ENCODE data around the gene MAJIN. TPM values are rescaled to one million over a fixed set of nuclear protein-coding genes. Genes with fewer than 3 reads are reported as not detected.

The MAJIN gene
- total RNA-seq, 2 experiments from 2014 or later = not detected

GRCh38 chr11:64898541-64898940 is 73.4 kb downstream of the MAJIN start:
- ATAC-seq (no peak), DNase-seq (no peak)
- Mint-ChIP-seq H3K9me3 (ENCODE audit: low read depth) (no peaks in the 10 kb centered on the region), H3K27ac (no peak overlapping the region), H3K36me3 (peaks cover 2% of the 10 kb centered on the region), H3K27me3 (no peaks in the 10 kb centered on the region), H3K4me1 (peaks cover 11% of the 10 kb centered on the region), H3K4me3 (no peak overlapping the region)
- CTCF ChIA-PET = interaction anchor here (1.2 to 31.3 kb wide), 3 partner anchors 10 to 42 kb away, joined by 3 to 1163 read pairs (median 4); partner anchors contain the start of gene CDC42BPG

DNA sequence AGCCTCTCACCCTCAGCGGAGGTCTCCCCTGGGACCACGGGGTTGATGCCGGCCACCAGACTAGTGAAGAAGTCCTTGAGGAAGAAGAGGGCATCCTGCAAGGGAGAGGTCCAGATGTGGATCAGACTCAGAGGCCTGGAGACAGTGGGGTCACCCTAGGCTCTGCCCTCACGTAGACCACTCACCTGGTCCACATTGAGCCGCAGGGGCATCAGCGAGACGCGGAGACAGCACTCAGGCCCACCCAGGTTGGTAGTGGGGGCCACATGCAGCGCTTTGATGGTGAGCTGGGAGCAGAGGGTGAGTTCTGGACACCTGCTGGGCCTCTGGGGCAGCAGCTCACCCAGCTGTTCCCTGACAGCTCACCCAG is 73.8 kb downstream of the MAJIN start:
- peaks cover 2% of the 10 kb centered on the region for H3K36me3 Mint-ChIP-seq
- CTCF ChIA-PET = interaction anchor here (1.2 to 31.3 kb wide), 3 partner anchors 10 to 42 kb away, joined by 3 to 1163 read pairs (median 4); partner anchors contain the start of gene CDC42BPG
- ATAC-seq = no peak

GRCh38 chr11:64897381-64898075 is 74.4 kb downstream of the MAJIN start:
- Mint-ChIP-seq H3K27me3 (no peaks in the 10 kb centered on the region), H3K4me1 (peaks cover 11% of the 10 kb centered on the region), H3K27ac (no peak overlapping the region), H3K4me3 (no peak overlapping the region), H3K36me3 (peaks cover 2% of the 10 kb centered on the region), H3K9me3 (ENCODE audit: low read depth) (no peaks in the 10 kb centered on the region)
- ATAC-seq = no peak
- DNase-seq = no peak
- CTCF ChIA-PET = interaction anchor here (1.2 to 31.3 kb wide), 3 partner anchors 9 to 41 kb away, joined by 3 to 1163 read pairs (median 4); partner anchors contain the start of gene CDC42BPG

More for the DNA sequence above, 73.8 kb downstream of the MAJIN start:
- Mint-ChIP-seq H3K27me3 (no peaks in the 10 kb centered on the region), H3K4me3 (no peak overlapping the region), H3K4me1 (peaks cover 11% of the 10 kb centered on the region), H3K27ac (no peak overlapping the region), H3K9me3 (ENCODE audit: low read depth) (no peaks in the 10 kb centered on the region)
- no peak for DNase-seq

DNA sequence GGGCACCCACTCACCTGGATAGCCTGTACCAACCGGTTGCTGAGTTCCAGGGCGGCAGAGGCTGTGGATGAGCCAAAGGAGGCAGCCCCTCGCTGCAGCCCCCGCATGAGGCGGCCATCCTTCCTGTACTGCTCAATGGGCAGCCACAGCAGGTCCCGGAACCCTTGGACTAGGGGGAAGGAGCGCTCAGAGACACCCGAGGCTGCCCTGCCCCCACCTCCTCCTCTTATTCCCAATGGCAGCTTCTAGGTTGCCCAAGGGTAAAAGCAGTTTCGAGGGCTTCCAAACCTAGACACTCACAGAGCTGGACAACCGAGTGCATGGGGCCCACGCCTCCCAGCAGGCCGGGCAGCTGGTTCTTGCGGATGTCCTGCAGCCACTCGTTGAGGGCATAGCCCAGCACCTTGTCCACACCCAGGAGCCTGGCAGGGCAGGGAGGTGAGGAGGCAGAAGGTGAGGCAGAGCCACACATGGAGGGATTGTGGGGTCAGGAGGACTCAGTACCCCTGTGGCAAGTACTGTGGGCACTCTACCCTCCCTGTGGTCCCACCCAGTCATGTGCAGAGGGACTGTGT is 75.4 kb downstream of the MAJIN start:
- ATAC-seq = no peak
- Mint-ChIP-seq H3K4me3 (no peak overlapping the region), H3K27me3 (no peaks in the 10 kb centered on the region), H3K9me3 (ENCODE audit: low read depth) (no peaks in the 10 kb centered on the region), H3K36me3 (peaks cover 2% of the 10 kb centered on the region), H3K27ac (no peak overlapping the region), H3K4me1 (peaks cover 11% of the 10 kb centered on the region)
- CTCF ChIA-PET = interaction anchor here (1.1 to 31.3 kb wide), 2 partner anchors 9 to 40 kb away, joined by 5 to 1163 read pairs; partner anchors contain the start of gene CDC42BPG
- no peak for DNase-seq

- no peak overlapping the region for H3K4me3 Mint-ChIP-seq
- peaks cover under 1% of the 10 kb centered on the region for H3K4me1 Mint-ChIP-seq
- no peaks in the 10 kb centered on the region for H3K9me3 Mint-ChIP-seq (ENCODE audit: low read depth)
- no peak for DNase-seq
- no peak overlapping the region for H3K27ac Mint-ChIP-seq
- ATAC-seq = no peak
- H3K36me3 Mint-ChIP-seq = no peaks in the 10 kb centered on the region
- CTCF ChIA-PET = interaction anchor here (0.9 to 31.3 kb wide), 9 partner anchors 10 to 113 kb away, joined by 3 to 1163 read pairs (median 4); partner anchors contain the start of genes CDC42BPG, EHD1 and PPP2R5B
- H3K27me3 Mint-ChIP-seq = no peaks in the 10 kb centered on the region
These were observed 77.0 kb downstream of the MAJIN start for GRCh38 chr11:64894812-64895452.

GRCh38 chr11:64894070-64894811 is 77.7 kb downstream of the MAJIN start:
- Mint-ChIP-seq H3K4me1 (no peaks in the 10 kb centered on the region), H3K9me3 (ENCODE audit: low read depth) (no peaks in the 10 kb centered on the region), H3K27me3 (no peaks in the 10 kb centered on the region), H3K27ac (no peak overlapping the region), H3K4me3 (no peak overlapping the region), H3K36me3 (no peaks in the 10 kb centered on the region)
- CTCF ChIA-PET = interaction anchor here (0.6 to 31.3 kb wide), 16 partner anchors 9 to 440 kb away, joined by 3 to 1163 read pairs (median 4); partner anchors contain the start of genes CDC42BPG, EHD1 and PPP2R5B
- ATAC-seq (peak; percentile 98), DNase-seq (peak; percentile 94)

DNA sequence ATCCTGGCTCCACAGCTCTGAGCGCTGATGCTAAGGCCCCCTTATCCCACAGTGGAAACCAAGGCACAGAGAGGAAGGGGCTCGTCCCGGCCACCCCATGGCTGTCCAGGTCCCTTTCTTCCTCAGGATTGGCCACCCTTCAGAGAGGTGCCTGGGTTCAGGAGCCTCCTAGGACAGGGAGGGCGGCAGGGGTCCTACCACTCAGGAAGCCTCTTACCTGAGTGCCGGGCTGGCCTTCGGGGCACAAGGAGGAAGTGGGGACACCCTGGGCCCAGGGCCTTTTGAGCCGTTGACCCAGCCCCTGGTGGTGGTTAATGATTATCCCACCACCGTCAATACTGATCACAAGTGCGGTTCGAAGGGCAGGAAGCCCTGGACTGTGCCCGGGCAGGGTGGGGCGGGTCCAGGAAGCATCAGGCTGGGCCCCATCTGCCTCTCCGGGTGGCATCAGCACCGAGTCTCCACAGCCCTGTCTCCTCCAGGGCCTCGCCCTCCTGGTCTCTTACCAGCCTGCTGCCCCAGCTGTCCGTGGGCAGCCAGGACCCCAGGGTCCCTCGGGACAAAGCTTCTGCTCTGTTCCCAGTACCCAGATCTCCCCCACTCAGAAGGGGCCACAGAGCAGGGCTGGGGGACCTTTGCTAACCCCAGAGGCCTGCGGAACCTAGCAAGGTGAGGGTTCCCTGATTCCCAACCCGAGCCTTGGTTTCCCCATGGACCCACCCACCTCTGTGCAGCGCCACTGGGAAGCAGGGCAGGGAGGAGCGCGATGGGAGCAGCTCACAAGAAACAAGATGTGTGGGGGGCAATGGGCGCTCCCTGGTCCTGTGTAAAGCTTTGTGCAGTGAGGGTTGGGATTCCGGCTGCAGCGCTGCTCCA is 78.5 kb downstream of the MAJIN start:
- Mint-ChIP-seq H3K27ac (no peak overlapping the region), H3K9me3 (ENCODE audit: low read depth) (no peaks in the 10 kb centered on the region), H3K27me3 (no peaks in the 10 kb centered on the region), H3K4me3 (no peak overlapping the region), H3K36me3 (no peaks in the 10 kb centered on the region), H3K4me1 (no peaks in the 10 kb centered on the region)
- CTCF ChIA-PET = interaction anchor here (0.6 to 31.3 kb wide), 12 partner anchors 8 to 439 kb away, joined by 3 to 1163 read pairs (median 4); partner anchors contain the start of gene CDC42BPG
- ATAC-seq (no peak), DNase-seq (no peak)

DNA sequence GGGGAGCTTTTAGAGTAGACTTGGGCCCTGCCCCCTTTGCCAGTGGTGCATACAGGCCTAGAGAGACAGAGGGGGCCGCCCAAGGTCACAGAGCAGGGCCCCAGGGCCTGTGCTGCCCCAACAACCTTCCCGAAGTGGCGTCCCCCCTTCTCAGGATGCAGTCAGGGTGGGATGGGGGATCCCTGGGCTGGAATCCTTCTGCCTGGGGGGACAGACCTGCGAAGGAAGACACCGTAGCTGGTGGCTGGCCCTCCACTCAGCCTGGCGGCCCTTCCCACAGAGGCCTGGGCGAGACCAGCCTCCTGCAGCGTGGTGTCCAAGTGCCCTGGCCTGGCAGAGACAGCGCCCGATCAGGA is 79.1 kb downstream of the MAJIN start:
- CTCF ChIA-PET = interaction anchor here (1.3 to 31.3 kb wide), 4 partner anchors 16 to 121 kb away, joined by 6 to 1163 read pairs (median 10); partner anchors contain the start of genes ARL2 and CDC42BPG
- no peak for ATAC-seq
- Mint-ChIP-seq H3K36me3 (no peaks in the 10 kb centered on the region), H3K4me3 (no peak overlapping the region), H3K9me3 (ENCODE audit: low read depth) (no peaks in the 10 kb centered on the region), H3K27me3 (no peaks in the 10 kb centered on the region), H3K27ac (no peak overlapping the region), H3K4me1 (peaks cover 5% of the 10 kb centered on the region)
- no peak for DNase-seq

DNA sequence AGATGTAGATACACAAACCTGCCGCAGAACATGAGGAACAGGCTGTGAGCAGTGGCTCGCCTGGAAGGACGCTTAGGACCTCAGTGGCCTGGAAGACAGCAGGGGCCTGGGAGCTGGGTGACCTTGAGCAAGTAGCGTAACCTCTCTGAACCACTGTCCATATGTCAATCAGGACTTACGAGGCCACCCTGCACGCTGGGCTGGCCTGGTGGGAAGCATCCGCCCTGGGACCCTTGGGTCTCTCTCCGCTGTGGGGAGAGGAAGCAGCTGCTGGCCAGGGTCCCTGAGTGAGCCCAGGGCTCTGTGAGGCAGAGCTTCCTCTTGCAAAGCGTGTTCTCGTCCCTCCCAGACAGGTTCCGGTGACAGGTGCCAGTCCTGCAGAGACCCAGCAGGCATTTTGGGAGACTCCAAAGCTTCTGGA is 79.5 kb downstream of the MAJIN start:
- no peaks in the 10 kb centered on the region for H3K36me3 Mint-ChIP-seq
- H3K9me3 Mint-ChIP-seq (ENCODE audit: low read depth) = no peaks in the 10 kb centered on the region
- no peak for ATAC-seq
- DNase-seq = no peak
- CTCF ChIA-PET = interaction anchor here (1.3 to 31.3 kb wide), 4 partner anchors 15 to 122 kb away, joined by 6 to 1163 read pairs (median 10); partner anchors contain the start of genes ARL2 and CDC42BPG
- no peak overlapping the region for H3K27ac Mint-ChIP-seq
- H3K27me3 Mint-ChIP-seq = no peaks in the 10 kb centered on the region
- H3K4me1 Mint-ChIP-seq = peaks cover 8% of the 10 kb centered on the region
- no peak overlapping the region for H3K4me3 Mint-ChIP-seq

DNA sequence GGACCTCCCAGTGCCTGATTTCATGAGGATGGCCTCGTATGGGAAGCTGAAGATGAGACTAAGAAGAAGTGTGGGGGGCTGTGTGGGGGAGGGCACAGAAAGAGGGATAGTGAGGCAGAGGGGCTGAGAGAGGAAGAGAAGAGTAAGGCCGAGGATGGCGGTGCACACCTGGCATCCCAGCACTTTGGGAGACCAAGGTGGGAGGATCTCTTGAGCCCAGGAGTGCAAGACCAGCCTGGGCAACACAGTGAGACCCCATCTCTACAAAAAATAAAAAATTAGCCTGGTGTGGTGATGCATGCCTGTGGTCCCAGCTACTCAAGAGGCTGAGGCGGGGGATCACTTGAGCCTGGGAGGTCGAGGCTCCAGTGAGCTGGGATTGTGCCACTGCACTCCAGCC is 80.0 kb downstream of the MAJIN start:
- no peak overlapping the region for H3K27ac Mint-ChIP-seq
- ATAC-seq = no peak
- CTCF ChIA-PET = interaction anchor here (1.3 to 31.3 kb wide), 3 partner anchors 19 to 122 kb away, joined by 6 to 1163 read pairs (median 9); partner anchors contain the start of genes ARL2 and CDC42BPG
- H3K9me3 Mint-ChIP-seq (ENCODE audit: low read depth) = no peaks in the 10 kb centered on the region
- no peaks in the 10 kb centered on the region for H3K36me3 Mint-ChIP-seq
- no peak overlapping the region for H3K4me3 Mint-ChIP-seq
- no peaks in the 10 kb centered on the region for H3K27me3 Mint-ChIP-seq
- DNase-seq = no peak
- peaks cover 11% of the 10 kb centered on the region for H3K4me1 Mint-ChIP-seq

DNA sequence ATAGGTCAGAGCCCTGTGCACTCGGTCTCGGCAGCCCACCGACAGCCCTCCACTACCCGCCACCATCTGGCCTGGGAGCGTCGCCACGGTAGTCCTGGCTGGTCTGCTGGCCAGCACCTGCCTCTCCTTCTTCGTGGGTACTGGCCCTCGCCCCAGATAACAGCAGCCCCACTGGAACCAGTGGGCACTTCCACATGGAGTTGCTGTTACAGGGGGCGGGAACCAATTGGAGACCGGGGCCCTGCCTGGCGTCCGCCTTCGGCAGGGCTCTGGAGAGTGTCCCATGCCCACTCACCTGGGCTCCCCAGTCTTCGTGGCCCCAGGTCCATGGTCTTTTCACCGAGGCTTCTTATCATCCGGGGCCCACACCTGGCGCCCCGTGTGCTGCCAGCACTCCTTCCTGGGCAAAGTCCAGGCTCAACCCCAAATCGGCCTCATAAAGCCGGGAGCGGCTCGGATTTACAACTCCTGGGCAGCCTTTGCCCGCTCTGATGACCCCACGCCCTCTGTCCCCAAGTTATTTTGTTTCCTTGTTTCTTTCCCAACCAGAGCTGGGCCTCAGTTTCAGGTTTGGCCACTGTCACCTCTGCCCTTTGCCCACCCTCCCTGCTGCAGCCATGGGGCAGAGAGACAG is 80.6 kb downstream of the MAJIN start:
- Mint-ChIP-seq H3K27me3 (no peaks in the 10 kb centered on the region), H3K4me3 (no peak overlapping the region), H3K4me1 (peaks cover 11% of the 10 kb centered on the region), H3K9me3 (ENCODE audit: low read depth) (no peaks in the 10 kb centered on the region), H3K27ac (no peak overlapping the region), H3K36me3 (no peaks in the 10 kb centered on the region)
- no peak for DNase-seq
- CTCF ChIA-PET = interaction anchor here (1.3 to 31.3 kb wide), 5 partner anchors 9 to 123 kb away, joined by 4 to 1163 read pairs (median 7); partner anchors contain the start of genes ARL2, CDC42BPG and EHD1
- ATAC-seq = no peak
